K562 (cell line): ENCODE data around the gene SMCO4. TPM values are rescaled to one million over a fixed set of nuclear protein-coding genes. Genes with fewer than 3 reads are reported as not detected.
A peak's percentile ranks its signal among the peaks of the same experiment; 100 is the strongest.

Experiments used
- ATAC-seq: fragments of 200-7000 bp; cut with Tn5 transposase; 3 replicates; pipeline ENCODE4 v1.9.1; 2020; ENCODE audit warnings: moderate library complexity
- BruUV-seq: library from RNA; stranded (reverse); fragments of 400-500 nt; replicated peaks from 2 replicates; lab custom pipeline; 2021; lab: Mats Ljungman, UMichigan
- CTCF ChIA-PET: fragments of 300-600 bp; formaldehyde crosslinking; extraction: SDS; loops from one replicate; lab custom pipeline; 2021; ENCODE audit warnings: low intra/inter-chr PET ratio; lab: Yijun Ruan, JAX
- POLR2A ChIA-PET: fragments of 300-600, 350-650 bp; sonication (Branson Sonifier 250); formaldehyde crosslinking; extraction: SDS; loops from one replicate; lab custom pipeline; 2021; ENCODE audit warnings: antibody characterized with exemption, inconsistent platforms; lab: Yijun Ruan, JAX
- DNase-seq, 4 experiments: peaks; one replicate each; pipeline versions ENCODE4 v3.0.0 to v3.0.0-alpha.2; 2011 to 2018; ENCODE audit warnings: low spot score in 3 of 4, mixed read lengths in 3 of 4; ENCODE audit errors: extremely low read depth in 1 of 4
- FAIRE-seq: peaks from 2 replicates; lab custom pipeline; 2011; peaks lifted over from hg19 to GRCh38; lab: Jason Lieb, UNC
- H2AFZ ChIP-seq: 2 replicates; pipeline ENCODE4 v1.6.0; 2011; ENCODE audit warnings: low read depth, low read length, control low read depth, inconsistent platforms
- H3K27ac ChIP-seq: fragments of 200-600 bp; 3 replicates; pipeline ENCODE4 v1.8.0; 2011; ENCODE audit warnings: low read depth, mild to moderate bottlenecking, control low read depth, inconsistent platforms, low read length, moderate library complexity, mixed read lengths; ENCODE audit errors: extremely low read depth
- H3K27me3 ChIP-seq, 2 experiments: fragments of 300-600 bp in 1 of 2; 2 replicates in 1 of 2; 3 replicates in 1 of 2; pipeline versions ENCODE4 v1.6.0 to v1.8.0; 2011; ENCODE audit warnings: inconsistent platforms in 2 of 2, low read length in 2 of 2, mild to moderate bottlenecking in 1 of 2, mixed read lengths in 1 of 2, moderate library complexity in 1 of 2; ENCODE audit not compliant: control insufficient read depth in 2 of 2, insufficient read depth in 2 of 2
- H3K36me3 ChIP-seq: fragments of 300-600 bp; 3 replicates; pipeline ENCODE4 v1.8.0; 2011; ENCODE audit warnings: mild to moderate bottlenecking, low read length, inconsistent platforms; ENCODE audit not compliant: control insufficient read depth, insufficient read depth
- H3K4me1 ChIP-seq, 2 experiments: fragments of 200-600 bp in 1 of 2; replicated peaks in 1 of 2; 2 replicates in 1 of 2; 3 replicates in 1 of 2; pipeline versions ENCODE4 v1.5.1 to v1.8.0; 2011; ENCODE audit warnings: inconsistent platforms in 2 of 2, low read length in 2 of 2, mild to moderate bottlenecking in 1 of 2, mixed read lengths in 1 of 2, moderate library complexity in 1 of 2; ENCODE audit not compliant: control insufficient read depth in 2 of 2, insufficient read depth in 2 of 2
- H3K4me2 ChIP-seq: 2 replicates; pipeline ENCODE4 v1.6.1; 2011; ENCODE audit warnings: low read length, control low read depth, inconsistent platforms, mixed read lengths; ENCODE audit not compliant: insufficient read depth
- H3K4me3 ChIP-seq: fragments of 200-600 bp; sonication (generic), shearing (Covaris generic); 2 replicates; pipeline ENCODE4 v1.5.1; 2016; ENCODE audit warnings: control low read depth, inconsistent platforms
- H3K79me2 ChIP-seq: fragments of 200-600 bp; 3 replicates; pipeline ENCODE4 v1.8.0; 2011; ENCODE audit warnings: low read length, inconsistent platforms; ENCODE audit not compliant: control insufficient read depth, insufficient read depth
- H3K9ac ChIP-seq, 2 experiments: 2 replicates each; pipeline versions ENCODE4 v1.6.0 to v1.6.1; 2011; ENCODE audit warnings: low read depth in 2 of 2, low read length in 2 of 2, control low read depth in 1 of 2, inconsistent platforms in 1 of 2, mild to moderate bottlenecking in 1 of 2, mixed read lengths in 1 of 2; ENCODE audit not compliant: insufficient read depth in 1 of 2
- H3K9me1 ChIP-seq: one replicate; pipeline ENCODE4 v1.6.0; 2011; ENCODE audit warnings: inconsistent platforms, mild to moderate bottlenecking, low read length, moderate library complexity; ENCODE audit not compliant: control insufficient read depth, insufficient read depth
- H3K9me3 ChIP-seq: replicated peaks from 2 replicates; pipeline ENCODE4 v1.5.1; 2011; ENCODE audit warnings: low read depth, low read length, inconsistent platforms; ENCODE audit not compliant: control insufficient read depth, insufficient read depth
- H4K20me1 ChIP-seq: replicated peaks from 2 replicates; pipeline ENCODE4 v1.6.1; 2011; ENCODE audit warnings: low read length, inconsistent platforms, mixed read lengths; ENCODE audit not compliant: control insufficient read depth, insufficient read depth
- CREBBP ChIP-seq: IDR thresholded peaks from one replicate; pipeline ENCODE4 v1.6.1; 2012; ENCODE audit warnings: low read depth, mild to moderate bottlenecking, control low read depth, inconsistent platforms, low read length
- EGR1 ChIP-seq: fragments of 450-650 bp; conservative IDR thresholded peaks from 2 replicates; pipeline ENCODE4 v1.6.1; 2017; ENCODE audit warnings: mild to moderate bottlenecking
- HMGN3 ChIP-seq: IDR thresholded peaks from 2 replicates; pipeline ENCODE4 v1.6.1; 2011; ENCODE audit warnings: borderline replicate concordance, low read depth, mild to moderate bottlenecking, mixed read lengths, low read length; ENCODE audit not compliant: insufficient read length; ENCODE audit errors: extremely low read depth
- L3MBTL2 ChIP-seq: fragments of 450-650 bp; IDR thresholded peaks from 2 replicates; pipeline ENCODE4 v1.6.1; 2016; ENCODE audit warnings: mild to moderate bottlenecking, moderate library complexity
- POU5F1 ChIP-seq: fragments of 150-350 bp; IDR thresholded peaks from 2 replicates; pipeline ENCODE4 v1.6.1; 2014; ENCODE audit warnings: borderline replicate concordance, low read length, low read depth, mild to moderate bottlenecking; ENCODE audit not compliant: partially characterized antibody
- RBM25 ChIP-seq: fragments of 200-400 bp; formaldehyde crosslinking; IDR thresholded peaks from 2 replicates; pipeline ENCODE4 v1.6.1; 2018; ENCODE audit warnings: low read length, low read depth, moderate library complexity; ENCODE audit not compliant: severe bottlenecking
- ZBTB1 ChIP-seq: sonication (generic); formaldehyde crosslinking; IDR thresholded peaks from 2 replicates; pipeline ENCODE4 v1.8.1; 2023; ENCODE audit warnings: missing genetic modification reagents, low read depth, mild to moderate bottlenecking, borderline replicate concordance
- ZC3H11A ChIP-seq: IDR thresholded peaks from 2 replicates; pipeline ENCODE4 v1.6.1; 2012; ENCODE audit warnings: low read depth, low read length, improper control_type of control experiment
- ZEB2 ChIP-seq: fragments of 450-650 bp; IDR thresholded peaks from 2 replicates; pipeline ENCODE4 v1.6.1; 2016
- ZNF146 ChIP-seq: IDR thresholded peaks from one replicate; pipeline ENCODE4 v1.6.1; 2018; ENCODE audit warnings: missing compliant biosample characterization; ENCODE audit not compliant: unreplicated experiment
- ZNF217 ChIP-seq: sonication (generic); formaldehyde crosslinking; IDR thresholded peaks from 2 replicates; pipeline ENCODE4 v1.8.0; 2022; ENCODE audit warnings: mild to moderate bottlenecking, missing genetic modification reagents
- ZNF561 ChIP-seq: fragments of 450-650 bp; formaldehyde crosslinking; conservative IDR thresholded peaks from 2 replicates; pipeline ENCODE4 v1.4.0; 2020; ENCODE audit warnings: mild to moderate bottlenecking, moderate library complexity
- ZNF583 ChIP-seq: fragments of 250-450 bp; sonication (Bioruptor Pico); IDR thresholded peaks from 2 replicates; pipeline ENCODE4 v1.4.0; 2020
- WGBS: fragments of 100-300 bp; shearing (Covaris generic); methylation state at CpG from one replicate; pipeline ENCODE4 v1.1.6; 2016; ENCODE audit warnings: low coverage, mixed read lengths; ENCODE audit not compliant: insufficient coverage; ENCODE audit errors: missing lambda C conversion rate; 5-methylcytosine and 5-hydroxymethylcytosine counted together
- in situ Hi-C: fragments of 300-500 bp; cut with MboI; formaldehyde crosslinking; loops from 4 replicates; pipeline ENCODE4 v1.15.0; 2018; ENCODE audit warnings: inconsistent platforms, mixed read lengths
- intact Hi-C: fragments of 100-400 bp; cut with micrococcal nuclease; formaldehyde crosslinking; loops from 2 replicates; pipeline ENCODE4 v1.14.2; 2022
- polyA plus RNA-seq, 8 experiments: library from polyadenylated mRNA; depleted of rRNA in 4 of 8; stranded (reverse) in 5 of 8; unstranded in 3 of 8; fragments of >200 nt; fragmentation: Nextera tagmentation in 2 of 8; fragmentation: Illumina TruSeq in 1 of 8; extraction: Ambion mirVana in 2 of 8; extraction: Trizol in 1 of 8; gene quantifications; 2 replicates each; pipeline versions ENCODE4 v1.2.1 to v1.2.3, GENCODE V29; 2011 to 2014; ENCODE audit warnings: inconsistent platforms in 1 of 8, missing spikeins in 1 of 8
- total RNA-seq, 7 experiments: library from RNA; depleted of rRNA in 6 of 7; stranded (reverse); fragments of >200 nt in 6 of 7; fragmentation: Illumina TruSeq in 2 of 7; extraction: Trizol in 2 of 7; gene quantifications; 2 replicates each; pipeline versions ENCODE4 v1.2.1 to v1.2.3, GENCODE V29; 2011 to 2021; ENCODE audit warnings: low replicate concordance in 1 of 7
- TF ChIP-seq, protein P1 (sequence below): fragments of 250-450 bp; sonication (Bioruptor Pico); IDR thresholded peaks from 2 replicates; pipeline ENCODE4 v1.4.0; 2020
- TF ChIP-seq, protein P2 (sequence below): fragments of 250-450 bp; sonication (Bioruptor Pico); IDR thresholded peaks from 2 replicates; pipeline ENCODE4 v1.5.0; 2021

SMCO4 gene
- total and polyA plus RNA-seq, 9 of the 15 experiments (the other 6 are each of a cell fraction or from before 2014, with no cell fraction given) = 1.8 to 27.8 (median 15.3) TPM

DNA sequence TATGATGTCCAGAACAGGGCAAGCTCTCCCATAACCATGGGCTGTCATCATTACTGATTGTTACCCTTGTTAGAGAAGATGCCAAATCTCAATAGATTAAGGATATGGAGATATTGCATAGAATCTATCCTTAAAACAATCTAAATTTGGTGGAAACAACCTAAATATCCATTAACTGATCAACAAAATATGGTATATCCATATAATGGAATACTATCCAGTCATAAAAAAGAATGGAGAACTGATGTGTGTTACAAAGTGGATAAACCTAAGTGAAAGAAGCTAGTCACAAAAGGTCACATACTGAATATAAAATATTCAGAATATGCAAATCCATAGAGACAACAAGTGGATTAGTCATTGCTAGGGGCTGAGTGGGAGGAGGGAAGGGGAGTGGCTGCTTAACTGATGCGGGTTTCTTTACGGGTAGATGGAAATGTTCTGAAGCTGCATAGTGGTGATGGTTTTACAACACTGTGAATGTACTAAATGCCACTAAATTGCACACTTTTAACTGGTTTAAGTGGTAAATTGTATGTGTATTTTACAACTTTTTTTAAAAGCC, 36.1 kb upstream of the SMCO4 start:
- H3K79me2 ChIP-seq = no peaks in the 10 kb centered on the region
- intact Hi-C loops (no loop called here), in situ Hi-C loops (no loop called here)
- no peaks in the 10 kb centered on the region for H3K9me1 ChIP-seq
- FAIRE-seq (no peak), ATAC-seq (no peak)
- H3K27ac ChIP-seq = no peak overlapping the region
- H3K27me3 ChIP-seq = no peaks in the 10 kb centered on the region; a peak in 1 of 5 replicates
- H3K4me1 ChIP-seq = peaks cover 0 to 6% of the 10 kb centered on the region in 2 experiments; a peak in 1 of 5 replicates
- no TSS peak for BruUV-seq
- TF ChIP-seq EGR1 (0 out of 2 replicates have a peak, but pooled peaks have one; percentile 22), POU5F1 (no peak), ZNF146 (CRISPR knock-in tag) (peak; percentile 55), ZBTB1 (CRISPR knock-in tag) (no peak)
- TF ChIP-seq, all 486 proteins: peak for 2
- 5% methylated on average over 2 of the region's 2 CpGs for WGBS
- Histone ChIP-seq H3K9me3 (no peaks in the 10 kb centered on the region), H4K20me1 (no peaks in the 10 kb centered on the region), H3K4me2 (no peak overlapping the region), H3K36me3 (no peaks in the 10 kb centered on the region), H3K9ac (no peak overlapping the region), H3K4me3 (no peak overlapping the region), H2AFZ (no peak overlapping the region)
- DNase-seq = no peak
- ChIA-PET CTCF (no interaction called here), POLR2A (no interaction called here)

DNA sequence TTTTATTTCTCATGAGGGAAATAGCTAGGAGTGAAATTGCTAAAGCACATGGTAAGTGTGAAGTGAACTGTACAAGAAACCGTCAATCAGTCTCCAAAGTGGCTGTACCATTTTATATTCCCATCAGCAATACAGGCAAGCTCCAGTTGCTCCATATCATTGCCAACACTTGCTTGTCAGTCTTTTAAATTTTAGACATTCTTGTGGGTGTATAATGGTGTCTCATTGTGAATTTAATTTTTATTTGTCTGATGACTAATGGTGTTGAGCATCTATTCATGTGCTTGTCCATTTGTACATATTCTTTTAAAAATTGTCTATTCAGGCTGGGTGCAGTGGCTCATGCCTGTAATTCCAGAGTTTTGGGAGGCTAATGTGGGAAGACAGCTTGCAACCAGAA, 34.1 kb upstream of the SMCO4 start:
- ATAC-seq (no peak), DNase-seq (no peak), FAIRE-seq (no peak)
- Histone ChIP-seq H3K9me3 (no peaks in the 10 kb centered on the region), H3K4me1 (no peaks in the 10 kb centered on the region), H3K36me3 (no peaks in the 10 kb centered on the region), H3K4me3 (no peak overlapping the region), H2AFZ (no peak overlapping the region), H3K79me2 (no peaks in the 10 kb centered on the region), H3K4me2 (no peak overlapping the region), H4K20me1 (no peaks in the 10 kb centered on the region), H3K9ac (no peak overlapping the region), H3K27ac (no peak overlapping the region), H3K27me3 (no peaks in the 10 kb centered on the region; a peak in 1 of 5 replicates), H3K9me1 (no peaks in the 10 kb centered on the region)
- intact Hi-C loops = no loop called here
- ChIA-PET CTCF (no interaction called here), POLR2A (interaction anchor here (0.5 kb wide), 1 partner anchor 56 kb away, joined by 4 read pairs; no protein-coding TSS in a partner anchor)
- WGBS = 0% methylated on average over 1 of the region's 1 CpG
- BruUV-seq = no TSS peak
- in situ Hi-C loops = no loop called here
- no peak for TF ChIP-seq ZC3H11A
- TF ChIP-seq ZNF583 (CRISPR knock-in tag) = no peak
- TF ChIP-seq, protein P1, sequence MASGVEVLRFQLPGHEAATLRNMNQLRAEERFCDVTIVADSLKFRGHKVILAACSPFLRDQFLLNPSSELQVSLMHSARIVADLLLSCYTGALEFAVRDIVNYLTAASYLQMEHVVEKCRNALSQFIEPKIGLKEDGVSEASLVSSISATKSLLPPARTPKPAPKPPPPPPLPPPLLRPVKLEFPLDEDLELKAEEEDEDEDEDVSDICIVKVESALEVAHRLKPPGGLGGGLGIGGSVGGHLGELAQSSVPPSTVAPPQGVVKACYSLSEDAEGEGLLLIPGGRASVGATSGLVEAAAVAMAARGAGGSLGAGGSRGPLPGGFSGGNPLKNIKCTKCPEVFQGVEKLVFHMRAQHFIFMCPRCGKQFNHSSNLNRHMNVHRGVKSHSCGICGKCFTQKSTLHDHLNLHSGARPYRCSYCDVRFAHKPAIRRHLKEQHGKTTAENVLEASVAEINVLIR (CRISPR knock-in tag) = no peak
- TF ChIP-seq L3MBTL2 = no peak
- no peak for TF ChIP-seq ZEB2
- no peak for TF ChIP-seq CREBBP
- no peak for TF ChIP-seq HMGN3
- TF ChIP-seq, protein P2, sequence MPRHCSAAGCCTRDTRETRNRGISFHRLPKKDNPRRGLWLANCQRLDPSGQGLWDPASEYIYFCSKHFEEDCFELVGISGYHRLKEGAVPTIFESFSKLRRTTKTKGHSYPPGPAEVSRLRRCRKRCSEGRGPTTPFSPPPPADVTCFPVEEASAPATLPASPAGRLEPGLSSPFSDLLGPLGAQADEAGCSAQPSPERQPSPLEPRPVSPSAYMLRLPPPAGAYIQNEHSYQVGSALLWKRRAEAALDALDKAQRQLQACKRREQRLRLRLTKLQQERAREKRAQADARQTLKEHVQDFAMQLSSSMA (CRISPR knock-in tag) = no peak
- TF ChIP-seq RBM25 = no peak
- no peak for TF ChIP-seq ZNF217 (CRISPR knock-in tag)
- TF ChIP-seq ZNF561 (CRISPR knock-in tag) = no peak
